Gastrocnemius medialis (tissue), 4 donors: ENCODE data around the gene TBX1. TPM values are rescaled to one million over a fixed set of nuclear protein-coding genes. Genes with fewer than 3 reads are reported as not detected.

Source experiments
- ATAC-seq, 2 donors: fragments of 150-250 bp; one replicate each; pipeline ENCODE4 v1.9.1; 2016
- DNase-seq, 2 donors: peaks; one replicate each; pipeline ENCODE4 v3.0.0-alpha.2; 2019
- H3K27ac ChIP-seq, 4 donors: fragments of 200-600 bp; sonication (generic); 1 replicate in 1 of 4; 2 replicates in 3 of 4; pipeline ENCODE4 v1.5.1; 2016 to 2018; ENCODE audit warnings: mild to moderate bottlenecking in 2 of 4, moderate library complexity in 1 of 4
- H3K27me3 ChIP-seq, 3 donors: fragments of 200-600 bp; sonication (generic) in 2 of 3; 1 replicate in 1 of 3; 2 replicates in 2 of 3; pipeline versions ENCODE4 v1.5.1 to v1.6.0; 2016 to 2019; ENCODE audit warnings: mild to moderate bottlenecking in 1 of 3, moderate library complexity in 1 of 3
- H3K36me3 ChIP-seq, 2 donors: fragments of 200-600 bp; sonication (generic) in 1 of 2; one replicate each; pipeline ENCODE4 v1.5.1; 2017 to 2018
- H3K4me1 ChIP-seq, 2 donors: fragments of 200-600 bp; sonication (generic) in 1 of 2; one replicate each; pipeline ENCODE4 v1.5.1; 2016 to 2017; ENCODE audit warnings: mild to moderate bottlenecking in 2 of 2
- H3K4me3 ChIP-seq, 4 donors: fragments of 200-600 bp; sonication (generic) in 3 of 4; 1 replicate in 1 of 4; 2 replicates in 3 of 4; pipeline ENCODE4 v1.5.1; 2016 to 2019; ENCODE audit warnings: mild to moderate bottlenecking in 2 of 4
- H3K9me3 ChIP-seq, 3 donors: fragments of 200-600 bp; sonication (generic) in 2 of 3; 1 replicate in 1 of 3; 2 replicates in 2 of 3; pipeline ENCODE4 v1.5.1; 2016 to 2019
- POLR2A ChIP-seq, 2 donors: fragments of 450-650 bp; IDR thresholded peaks; one replicate each; pipeline ENCODE4 v1.6.1; 2017; ENCODE audit warnings: antibody characterized with exemption in 2 of 2, mild to moderate bottlenecking in 2 of 2, moderate library complexity in 2 of 2
- in situ Hi-C, 4 donors: fragments of 200-750 bp; cut with MboI; loops; one replicate each; pipeline versions ENCODE4 v1.15.0 to v1.8.0; 2017; ENCODE audit warnings: low sequenced_read_pairs in 4 of 4
- intact Hi-C: fragments of 100-400 bp; cut with DNase I; formaldehyde crosslinking; loops from one replicate; pipeline ENCODE4 v1.15.1; 2023; ENCODE audit warnings: low total_unique reads
- total RNA-seq, 4 donors: library from RNA; depleted of rRNA; stranded (reverse); fragments of >200 nt; gene quantifications; one replicate each; pipeline versions ENCODE4 v1.1.0 to v1.2.3, GENCODE V29; 2016
- TF ChIP-seq, protein P1 (sequence below), 5 experiments: fragments of 450-650 bp in 3 of 5; fragments of 200-600 bp in 2 of 5; sonication (generic) in 2 of 5; IDR thresholded peaks in 4 of 5; conservative IDR thresholded peaks in 1 of 5; 1 replicate in 4 of 5; 2 replicates in 1 of 5; pipeline ENCODE4 v1.5.1; 2016 to 2019; ENCODE audit warnings: antibody characterized with exemption in 5 of 5, mild to moderate bottlenecking in 3 of 5, moderate library complexity in 3 of 5

Gene TBX1
- total RNA-seq, 4 donors from 2014 or later = 27.9 to 38.9 (median 36.3) TPM

GRCh38 chr22:19770349-19771220 lies 10.0 kb downstream of the TBX1 start:
- DNase-seq (no peak), ATAC-seq (no peak)
- in situ Hi-C loops = no loop called here
- peaks cover 0 to 4% of the 10 kb centered on the region in 2 donors for H3K4me1 ChIP-seq
- H3K27me3 ChIP-seq = peaks cover 3 to 24% (median 16%) of the 10 kb centered on the region in 3 donors
- TF ChIP-seq POLR2A (IDR thresholded peaks at IDR 0.05) = no peak
- TF ChIP-seq, protein P1, sequence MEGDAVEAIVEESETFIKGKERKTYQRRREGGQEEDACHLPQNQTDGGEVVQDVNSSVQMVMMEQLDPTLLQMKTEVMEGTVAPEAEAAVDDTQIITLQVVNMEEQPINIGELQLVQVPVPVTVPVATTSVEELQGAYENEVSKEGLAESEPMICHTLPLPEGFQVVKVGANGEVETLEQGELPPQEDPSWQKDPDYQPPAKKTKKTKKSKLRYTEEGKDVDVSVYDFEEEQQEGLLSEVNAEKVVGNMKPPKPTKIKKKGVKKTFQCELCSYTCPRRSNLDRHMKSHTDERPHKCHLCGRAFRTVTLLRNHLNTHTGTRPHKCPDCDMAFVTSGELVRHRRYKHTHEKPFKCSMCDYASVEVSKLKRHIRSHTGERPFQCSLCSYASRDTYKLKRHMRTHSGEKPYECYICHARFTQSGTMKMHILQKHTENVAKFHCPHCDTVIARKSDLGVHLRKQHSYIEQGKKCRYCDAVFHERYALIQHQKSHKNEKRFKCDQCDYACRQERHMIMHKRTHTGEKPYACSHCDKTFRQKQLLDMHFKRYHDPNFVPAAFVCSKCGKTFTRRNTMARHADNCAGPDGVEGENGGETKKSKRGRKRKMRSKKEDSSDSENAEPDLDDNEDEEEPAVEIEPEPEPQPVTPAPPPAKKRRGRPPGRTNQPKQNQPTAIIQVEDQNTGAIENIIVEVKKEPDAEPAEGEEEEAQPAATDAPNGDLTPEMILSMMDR (IDR thresholded peaks at IDR 0.05 in 4 of 5, conservative IDR thresholded peaks at IDR 0.05 in 1 of 5) = no peak
- intact Hi-C loops = no loop called here
- H3K4me3 ChIP-seq = no peak overlapping the region
- no peak overlapping the region for H3K27ac ChIP-seq
- no peaks in the 10 kb centered on the region for H3K9me3 ChIP-seq
- no peaks in the 10 kb centered on the region for H3K36me3 ChIP-seq

DNA sequence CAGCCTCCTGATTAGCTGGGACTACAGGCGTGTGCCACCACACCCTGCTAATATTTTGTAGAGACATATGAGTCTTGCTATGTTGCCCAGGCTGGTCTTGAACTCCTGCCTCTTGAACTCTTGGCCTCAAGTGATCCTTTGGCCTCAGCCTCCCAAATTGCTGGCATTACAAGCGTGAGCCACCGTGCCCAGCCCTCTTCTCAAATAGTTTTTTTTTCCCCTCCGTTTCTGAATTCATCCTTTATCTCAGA lies 11.8 kb downstream of the TBX1 start:
- intact Hi-C loops = no loop called here
- H3K27me3 ChIP-seq = peaks cover 1 to 18% (median 11%) of the 10 kb centered on the region in 3 donors
- DNase-seq = no peak

GRCh38 chr22:19772673-19773469 lies 12.3 kb downstream of the TBX1 start:
- DNase-seq = no peak
- intact Hi-C loops (no loop called here), in situ Hi-C loops (no loop called here)
- Histone ChIP-seq H3K4me3 (no peak overlapping the region), H3K27ac (no peak overlapping the region), H3K27me3 (peaks cover 0 to 16% (median 9%) of the 10 kb centered on the region in 3 donors), H3K9me3 (no peaks in the 10 kb centered on the region), H3K36me3 (no peaks in the 10 kb centered on the region), H3K4me1 (no peaks in the 10 kb centered on the region)
- TF ChIP-seq, protein P1 (IDR thresholded peaks at IDR 0.05 in 4 of 5, conservative IDR thresholded peaks at IDR 0.05 in 1 of 5) = no peak
- no peak for TF ChIP-seq POLR2A (IDR thresholded peaks at IDR 0.05)
- ATAC-seq = no peak

More for the DNA sequence above, 11.8 kb downstream of the TBX1 start:
- Histone ChIP-seq H3K4me1 (peaks cover 0 to 3% of the 10 kb centered on the region in 2 donors), H3K36me3 (no peaks in the 10 kb centered on the region), H3K27ac (no peak overlapping the region), H3K4me3 (no peak overlapping the region), H3K9me3 (no peaks in the 10 kb centered on the region)
- ATAC-seq = no peak
- no peak for TF ChIP-seq POLR2A (IDR thresholded peaks at IDR 0.05)
- TF ChIP-seq, protein P1 (IDR thresholded peaks at IDR 0.05 in 4 of 5, conservative IDR thresholded peaks at IDR 0.05 in 1 of 5) = no peak
- in situ Hi-C loops = no loop called here

- H3K9me3 ChIP-seq = no peaks in the 10 kb centered on the region
- H3K27me3 ChIP-seq = peaks cover 0 to 17% (median 9%) of the 10 kb centered on the region in 3 donors
- intact Hi-C loops = no loop called here
- TF ChIP-seq, protein P1 (IDR thresholded peaks at IDR 0.05 in 4 of 5, conservative IDR thresholded peaks at IDR 0.05 in 1 of 5) = no peak
- TF ChIP-seq POLR2A (IDR thresholded peaks at IDR 0.05) = no peak
- no peaks in the 10 kb centered on the region for H3K36me3 ChIP-seq
- no peaks in the 10 kb centered on the region for H3K4me1 ChIP-seq
- in situ Hi-C loops = no loop called here
- no peak for DNase-seq
- no peak overlapping the region for H3K27ac ChIP-seq
- no peak overlapping the region for H3K4me3 ChIP-seq
- no peak for ATAC-seq
Measured at GRCh38 chr22:19773470-19774040, 13.0 kb downstream of the TBX1 start.
